Measurements from ENCODE around the gene ERO1A.

The ERO1A gene

GRCh38 chr14:52599974-52600373 lies 95.4 kb downstream of the ERO1A start:
- no peak for DNase-seq

GRCh38 chr14:52598568-52598967 lies 96.8 kb downstream of the ERO1A start:
- DNase-seq = no peak

GRCh38 chr14:52596861-52597260 lies 98.5 kb downstream of the ERO1A start:
- DNase-seq = no peak

GRCh38 chr14:52596320-52596719 lies 99.0 kb downstream of the ERO1A start:
- no peak for DNase-seq

GRCh38 chr14:52590318-52590717 lies 105.0 kb downstream of the ERO1A start:
- DNase-seq = no peak
